ENCODE measurements around the gene KAT8. TPM values are rescaled to one million over a fixed set of nuclear protein-coding genes. Genes with fewer than 3 reads are reported as not detected.

The KAT8 gene
- total and polyA plus RNA-seq, 9 of the 15 experiments (the other 6 are each of a cell fraction or from before 2014, with no cell fraction given): 10.0 to 98.5 (median 76.4) TPM

DNA sequence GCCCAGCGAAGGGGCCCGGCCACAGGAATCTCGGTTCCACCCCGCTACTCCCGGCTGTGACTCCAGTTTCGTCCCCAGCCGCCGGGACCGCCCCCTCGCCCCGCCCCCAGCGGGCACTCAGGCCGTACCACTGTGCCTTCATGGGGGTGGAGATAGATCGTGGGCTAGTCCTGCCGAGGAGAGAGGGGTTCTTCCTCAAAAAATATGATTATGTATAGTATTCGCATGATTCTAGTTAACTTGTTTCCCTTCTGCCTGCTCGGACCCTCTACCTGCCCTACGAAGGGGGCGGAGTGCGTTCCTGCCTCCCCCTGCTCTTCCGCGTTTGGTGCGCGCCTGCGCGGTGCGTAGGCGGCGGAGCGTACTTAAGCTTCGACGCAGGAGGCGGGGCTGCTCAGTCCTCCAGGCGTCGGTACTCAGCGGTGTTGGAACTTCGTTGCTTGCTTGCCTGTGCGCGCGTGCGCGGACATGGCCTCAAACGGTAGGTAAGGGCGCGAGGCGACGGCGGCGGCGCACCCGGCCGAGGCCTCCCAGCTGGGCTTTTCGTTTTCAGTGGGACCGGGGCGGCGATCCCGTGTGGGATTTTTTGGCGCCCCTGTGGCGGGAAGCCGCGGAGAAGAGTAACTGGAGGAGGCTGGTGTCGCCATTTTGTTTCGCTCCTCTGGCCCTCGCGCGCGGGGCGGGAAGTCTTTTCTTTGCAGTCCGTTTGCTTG, 62.4 kb downstream of the KAT8 start, which contains the start of gene FUS (continued):
- TF ChIP-seq POLR2G (IDR thresholded peaks at IDR 0.05; ENCODE audit: low read depth, low read length): peak; percentile 97
- TF ChIP-seq RUNX1 (IDR thresholded peaks at IDR 0.05; ENCODE audit: low read depth): no peak
- TF ChIP-seq ZFP36 (IDR thresholded peaks at IDR 0.05; ENCODE audit: low read depth, low read length, partially characterized antibody): no peak
- peak; percentile 100 for TF ChIP-seq ATF7 (IDR thresholded peaks at IDR 0.05)
- no peak for TF ChIP-seq CEBPG (CRISPR knock-in tag; IDR thresholded peaks at IDR 0.05)
- no peak for TF ChIP-seq CEBPG (tag; conservative IDR thresholded peaks at IDR 0.05 in 1 of 2, IDR thresholded peaks at IDR 0.05 in 1 of 2)
- TF ChIP-seq, protein P1, sequence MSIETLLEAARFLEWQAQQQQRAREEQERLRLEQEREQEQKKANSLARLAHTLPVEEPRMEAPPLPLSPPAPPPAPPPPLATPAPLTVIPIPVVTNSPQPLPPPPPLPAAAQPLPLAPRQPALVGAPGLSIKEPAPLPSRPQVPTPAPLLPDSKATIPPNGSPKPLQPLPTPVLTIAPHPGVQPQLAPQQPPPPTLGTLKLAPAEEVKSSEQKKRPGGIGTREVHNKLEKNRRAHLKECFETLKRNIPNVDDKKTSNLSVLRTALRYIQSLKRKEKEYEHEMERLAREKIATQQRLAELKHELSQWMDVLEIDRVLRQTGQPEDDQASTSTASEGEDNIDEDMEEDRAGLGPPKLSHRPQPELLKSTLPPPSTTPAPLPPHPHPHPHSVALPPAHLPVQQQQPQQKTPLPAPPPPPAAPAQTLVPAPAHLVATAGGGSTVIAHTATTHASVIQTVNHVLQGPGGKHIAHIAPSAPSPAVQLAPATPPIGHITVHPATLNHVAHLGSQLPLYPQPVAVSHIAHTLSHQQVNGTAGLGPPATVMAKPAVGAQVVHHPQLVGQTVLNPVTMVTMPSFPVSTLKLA (conservative IDR thresholded peaks at IDR 0.05): no peak; a peak in 1 of 4 replicates
- TF ChIP-seq, protein P2, sequence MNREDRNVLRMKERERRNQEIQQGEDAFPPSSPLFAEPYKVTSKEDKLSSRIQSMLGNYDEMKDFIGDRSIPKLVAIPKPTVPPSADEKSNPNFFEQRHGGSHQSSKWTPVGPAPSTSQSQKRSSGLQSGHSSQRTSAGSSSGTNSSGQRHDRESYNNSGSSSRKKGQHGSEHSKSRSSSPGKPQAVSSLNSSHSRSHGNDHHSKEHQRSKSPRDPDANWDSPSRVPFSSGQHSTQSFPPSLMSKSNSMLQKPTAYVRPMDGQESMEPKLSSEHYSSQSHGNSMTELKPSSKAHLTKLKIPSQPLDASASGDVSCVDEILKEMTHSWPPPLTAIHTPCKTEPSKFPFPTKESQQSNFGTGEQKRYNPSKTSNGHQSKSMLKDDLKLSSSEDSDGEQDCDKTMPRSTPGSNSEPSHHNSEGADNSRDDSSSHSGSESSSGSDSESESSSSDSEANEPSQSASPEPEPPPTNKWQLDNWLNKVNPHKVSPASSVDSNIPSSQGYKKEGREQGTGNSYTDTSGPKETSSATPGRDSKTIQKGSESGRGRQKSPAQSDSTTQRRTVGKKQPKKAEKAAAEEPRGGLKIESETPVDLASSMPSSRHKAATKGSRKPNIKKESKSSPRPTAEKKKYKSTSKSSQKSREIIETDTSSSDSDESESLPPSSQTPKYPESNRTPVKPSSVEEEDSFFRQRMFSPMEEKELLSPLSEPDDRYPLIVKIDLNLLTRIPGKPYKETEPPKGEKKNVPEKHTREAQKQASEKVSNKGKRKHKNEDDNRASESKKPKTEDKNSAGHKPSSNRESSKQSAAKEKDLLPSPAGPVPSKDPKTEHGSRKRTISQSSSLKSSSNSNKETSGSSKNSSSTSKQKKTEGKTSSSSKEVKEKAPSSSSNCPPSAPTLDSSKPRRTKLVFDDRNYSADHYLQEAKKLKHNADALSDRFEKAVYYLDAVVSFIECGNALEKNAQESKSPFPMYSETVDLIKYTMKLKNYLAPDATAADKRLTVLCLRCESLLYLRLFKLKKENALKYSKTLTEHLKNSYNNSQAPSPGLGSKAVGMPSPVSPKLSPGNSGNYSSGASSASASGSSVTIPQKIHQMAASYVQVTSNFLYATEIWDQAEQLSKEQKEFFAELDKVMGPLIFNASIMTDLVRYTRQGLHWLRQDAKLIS (CRISPR knock-in tag; IDR thresholded peaks at IDR 0.05): peak; percentile 99
- TF ChIP-seq, protein P3, sequence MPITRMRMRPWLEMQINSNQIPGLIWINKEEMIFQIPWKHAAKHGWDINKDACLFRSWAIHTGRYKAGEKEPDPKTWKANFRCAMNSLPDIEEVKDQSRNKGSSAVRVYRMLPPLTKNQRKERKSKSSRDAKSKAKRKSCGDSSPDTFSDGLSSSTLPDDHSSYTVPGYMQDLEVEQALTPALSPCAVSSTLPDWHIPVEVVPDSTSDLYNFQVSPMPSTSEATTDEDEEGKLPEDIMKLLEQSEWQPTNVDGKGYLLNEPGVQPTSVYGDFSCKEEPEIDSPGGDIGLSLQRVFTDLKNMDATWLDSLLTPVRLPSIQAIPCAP (CRISPR knock-in tag; IDR thresholded peaks at IDR 0.05; ENCODE audit: borderline replicate concordance): peak; percentile 93
- TF ChIP-seq EHMT2 (IDR thresholded peaks at IDR 0.05): no peak
- TF ChIP-seq, protein P4, sequence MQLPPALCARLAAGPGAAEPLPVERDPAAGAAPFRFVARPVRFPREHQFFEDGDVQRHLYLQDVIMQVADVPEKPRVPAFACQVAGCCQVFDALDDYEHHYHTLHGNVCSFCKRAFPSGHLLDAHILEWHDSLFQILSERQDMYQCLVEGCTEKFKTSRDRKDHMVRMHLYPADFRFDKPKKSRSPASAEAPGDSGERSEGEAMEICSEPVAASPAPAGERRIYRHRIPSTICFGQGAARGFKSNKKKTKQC (CRISPR knock-in tag; IDR thresholded peaks at IDR 0.05): peak; percentile 96
- TF ChIP-seq HMG20A (CRISPR knock-in tag; conservative IDR thresholded peaks at IDR 0.05): no peak
- TF ChIP-seq, protein P5, sequence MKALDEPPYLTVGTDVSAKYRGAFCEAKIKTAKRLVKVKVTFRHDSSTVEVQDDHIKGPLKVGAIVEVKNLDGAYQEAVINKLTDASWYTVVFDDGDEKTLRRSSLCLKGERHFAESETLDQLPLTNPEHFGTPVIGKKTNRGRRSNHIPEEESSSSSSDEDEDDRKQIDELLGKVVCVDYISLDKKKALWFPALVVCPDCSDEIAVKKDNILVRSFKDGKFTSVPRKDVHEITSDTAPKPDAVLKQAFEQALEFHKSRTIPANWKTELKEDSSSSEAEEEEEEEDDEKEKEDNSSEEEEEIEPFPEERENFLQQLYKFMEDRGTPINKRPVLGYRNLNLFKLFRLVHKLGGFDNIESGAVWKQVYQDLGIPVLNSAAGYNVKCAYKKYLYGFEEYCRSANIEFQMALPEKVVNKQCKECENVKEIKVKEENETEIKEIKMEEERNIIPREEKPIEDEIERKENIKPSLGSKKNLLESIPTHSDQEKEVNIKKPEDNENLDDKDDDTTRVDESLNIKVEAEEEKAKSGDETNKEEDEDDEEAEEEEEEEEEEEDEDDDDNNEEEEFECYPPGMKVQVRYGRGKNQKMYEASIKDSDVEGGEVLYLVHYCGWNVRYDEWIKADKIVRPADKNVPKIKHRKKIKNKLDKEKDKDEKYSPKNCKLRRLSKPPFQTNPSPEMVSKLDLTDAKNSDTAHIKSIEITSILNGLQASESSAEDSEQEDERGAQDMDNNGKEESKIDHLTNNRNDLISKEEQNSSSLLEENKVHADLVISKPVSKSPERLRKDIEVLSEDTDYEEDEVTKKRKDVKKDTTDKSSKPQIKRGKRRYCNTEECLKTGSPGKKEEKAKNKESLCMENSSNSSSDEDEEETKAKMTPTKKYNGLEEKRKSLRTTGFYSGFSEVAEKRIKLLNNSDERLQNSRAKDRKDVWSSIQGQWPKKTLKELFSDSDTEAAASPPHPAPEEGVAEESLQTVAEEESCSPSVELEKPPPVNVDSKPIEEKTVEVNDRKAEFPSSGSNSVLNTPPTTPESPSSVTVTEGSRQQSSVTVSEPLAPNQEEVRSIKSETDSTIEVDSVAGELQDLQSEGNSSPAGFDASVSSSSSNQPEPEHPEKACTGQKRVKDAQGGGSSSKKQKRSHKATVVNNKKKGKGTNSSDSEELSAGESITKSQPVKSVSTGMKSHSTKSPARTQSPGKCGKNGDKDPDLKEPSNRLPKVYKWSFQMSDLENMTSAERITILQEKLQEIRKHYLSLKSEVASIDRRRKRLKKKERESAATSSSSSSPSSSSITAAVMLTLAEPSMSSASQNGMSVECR (CRISPR knock-in tag; IDR thresholded peaks at IDR 0.05): peak; percentile 90
- no peak; the same call in 1 of the 2 replicates for TF ChIP-seq JUN (IDR thresholded peaks at IDR 0.05; ENCODE audit: borderline replicate concordance, low read depth, low read length)
- peak; percentile 74 for TF ChIP-seq JUN (CRISPR knock-in tag; IDR thresholded peaks at IDR 0.05; ENCODE audit: borderline replicate concordance)
- no peak for TF ChIP-seq ZNF780A (CRISPR knock-in tag; IDR thresholded peaks at IDR 0.05)
